HEK293T (cell line): Measurements from ENCODE around the gene NUP42.

Source experiments
- ARNT ChIP-seq: fragments of 450-650 bp; IDR thresholded peaks from 2 replicates; pipeline ENCODE4 v1.6.1; 2017; ENCODE audit warnings: mild to moderate bottlenecking
- BHLHE40 ChIP-seq: fragments of 450-650 bp; IDR thresholded peaks from 2 replicates; pipeline ENCODE4 v1.6.1; 2016; ENCODE audit warnings: mild to moderate bottlenecking, moderate library complexity, borderline replicate concordance
- CTBP1 ChIP-seq: fragments of 450-650 bp; IDR thresholded peaks from 2 replicates; pipeline ENCODE4 v1.6.1; 2016; ENCODE audit warnings: borderline replicate concordance
- ELF4 ChIP-seq: fragments of 450-650 bp; IDR thresholded peaks from 2 replicates; pipeline ENCODE4 v1.6.1; 2017; ENCODE audit warnings: antibody characterized with exemption
- FOXA1 ChIP-seq: fragments of 450-650 bp; IDR thresholded peaks from 2 replicates; pipeline ENCODE4 v1.6.1; 2016; ENCODE audit warnings: mild to moderate bottlenecking
- FOXK2 ChIP-seq: fragments of 450-650 bp; IDR thresholded peaks from 2 replicates; pipeline ENCODE4 v1.6.1; 2016; ENCODE audit warnings: mild to moderate bottlenecking
- FOXM1 ChIP-seq: fragments of 450-650 bp; IDR thresholded peaks from 2 replicates; pipeline ENCODE4 v1.6.1; 2017; ENCODE audit warnings: mild to moderate bottlenecking, borderline replicate concordance
- HDGF ChIP-seq: fragments of 450-650 bp; IDR thresholded peaks from 2 replicates; pipeline ENCODE4 v1.6.1; 2017; ENCODE audit warnings: antibody characterized with exemption, borderline replicate concordance
- LEF1 ChIP-seq: fragments of 450-650 bp; IDR thresholded peaks from 2 replicates; pipeline ENCODE4 v1.6.1; 2017; ENCODE audit warnings: mild to moderate bottlenecking, borderline replicate concordance
- SP1 ChIP-seq: fragments of 450-650 bp; IDR thresholded peaks from 2 replicates; pipeline ENCODE4 v1.6.1; 2017
- SUZ12 ChIP-seq: fragments of 450-650 bp; IDR thresholded peaks from 2 replicates; pipeline ENCODE4 v1.6.1; 2016; ENCODE audit warnings: mild to moderate bottlenecking
- TARDBP ChIP-seq: fragments of 450-650 bp; IDR thresholded peaks from 2 replicates; pipeline ENCODE4 v1.6.1; 2016
- TF ChIP-seq, protein P1 (sequence below): fragments of 450-650 bp; IDR thresholded peaks from 2 replicates; pipeline ENCODE4 v1.6.1; 2016

DNA sequence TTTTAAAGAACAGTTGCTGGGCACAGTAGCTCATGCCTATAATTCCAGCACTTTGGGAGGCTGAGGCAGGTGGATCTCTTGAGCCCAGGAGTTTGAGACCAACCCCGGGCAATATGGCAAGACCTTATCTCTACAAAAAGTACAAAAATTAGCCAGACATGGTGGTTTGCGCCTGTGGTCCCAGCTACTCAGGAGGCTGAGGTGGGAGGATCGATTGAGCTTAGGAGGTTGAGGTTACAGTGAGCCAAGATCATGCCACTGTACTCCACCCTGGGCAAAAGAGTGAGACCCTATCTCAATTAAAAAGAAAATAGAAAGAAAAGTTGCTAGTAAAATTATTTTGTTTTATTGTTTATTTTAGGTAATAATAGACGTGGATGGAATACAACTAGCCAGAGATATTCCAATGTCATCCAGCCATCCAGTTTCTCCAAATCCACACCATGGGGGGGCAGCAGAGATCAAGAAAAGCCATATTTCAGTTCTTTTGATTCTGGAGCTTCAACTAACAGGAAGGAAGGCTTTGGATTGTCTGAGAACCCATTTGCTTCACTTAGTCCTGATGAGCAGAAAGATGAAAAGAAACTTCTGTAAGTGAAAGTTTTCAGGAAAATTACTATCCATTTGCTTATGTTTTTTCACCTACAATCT lies 3.0 kb downstream of the NUP42 start:
- TF ChIP-seq TARDBP (no peak), ARNT (no peak), FOXA1 (no peak), SUZ12 (no peak), BHLHE40 (no peak), HDGF (no peak), CTBP1 (no peak), ELF4 (no peak), LEF1 (no peak), FOXK2 (no peak), SP1 (no peak), FOXM1 (no peak)
- TF ChIP-seq, protein P1, sequence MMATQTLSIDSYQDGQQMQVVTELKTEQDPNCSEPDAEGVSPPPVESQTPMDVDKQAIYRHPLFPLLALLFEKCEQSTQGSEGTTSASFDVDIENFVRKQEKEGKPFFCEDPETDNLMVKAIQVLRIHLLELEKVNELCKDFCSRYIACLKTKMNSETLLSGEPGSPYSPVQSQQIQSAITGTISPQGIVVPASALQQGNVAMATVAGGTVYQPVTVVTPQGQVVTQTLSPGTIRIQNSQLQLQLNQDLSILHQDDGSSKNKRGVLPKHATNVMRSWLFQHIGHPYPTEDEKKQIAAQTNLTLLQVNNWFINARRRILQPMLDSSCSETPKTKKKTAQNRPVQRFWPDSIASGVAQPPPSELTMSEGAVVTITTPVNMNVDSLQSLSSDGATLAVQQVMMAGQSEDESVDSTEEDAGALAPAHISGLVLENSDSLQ: no peak
